NB4 (cell line): ENCODE measurements around the gene TMEM52B.

Experiments used
- DNase-seq: peaks from one replicate; pipeline ENCODE4 v3.0.0; 2010; ENCODE audit warnings: low read depth
- H3K4me3 ChIP-seq: one replicate; pipeline ENCODE4 v1.5.1; 2011; ENCODE audit warnings: mild to moderate bottlenecking, low read depth, low read length, moderate library complexity
- CTCF ChIP-seq: IDR thresholded peaks from one replicate; pipeline ENCODE4 v1.5.1; 2012; ENCODE audit warnings: low read depth, low read length
- MYC ChIP-seq: IDR thresholded peaks from 2 replicates; pipeline ENCODE4 v1.6.1; 2011; ENCODE audit warnings: low read depth, low read length
- POLR2A ChIP-seq: IDR thresholded peaks from 2 replicates; pipeline ENCODE4 v1.6.1; 2011; ENCODE audit warnings: mild to moderate bottlenecking; ENCODE audit not compliant: insufficient read length; ENCODE audit errors: extremely low read depth
- TF ChIP-seq, protein P1 (sequence below): IDR thresholded peaks from 2 replicates; pipeline ENCODE4 v1.6.1; 2011; ENCODE audit warnings: low read depth, low read length

TMEM52B gene

DNA sequence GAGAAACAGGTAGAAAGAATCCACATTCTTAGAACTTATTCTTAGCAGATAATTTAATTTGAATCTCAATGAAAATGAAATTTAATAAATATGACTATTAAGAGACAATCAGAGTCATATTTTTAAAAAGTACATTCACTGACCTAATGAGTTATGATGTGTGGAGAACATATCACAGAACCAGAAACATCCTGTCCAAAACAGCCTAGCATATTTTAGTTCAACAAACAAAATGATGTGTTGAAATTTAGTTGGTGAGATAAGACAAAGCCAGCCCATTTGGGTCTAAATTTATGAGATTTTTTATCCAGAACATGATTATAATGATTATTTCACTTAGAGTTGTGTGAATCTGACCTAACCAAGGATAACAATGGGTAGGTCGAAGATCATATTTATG is 59.7 kb downstream of the TMEM52B start:
- TF ChIP-seq, protein P1, sequence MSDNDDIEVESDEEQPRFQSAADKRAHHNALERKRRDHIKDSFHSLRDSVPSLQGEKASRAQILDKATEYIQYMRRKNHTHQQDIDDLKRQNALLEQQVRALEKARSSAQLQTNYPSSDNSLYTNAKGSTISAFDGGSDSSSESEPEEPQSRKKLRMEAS: no peak
- TF ChIP-seq CTCF (no peak), MYC (no peak), POLR2A (no peak)
- no peak for DNase-seq
- H3K4me3 ChIP-seq: no peak overlapping the region

GRCh38 chr12:10241290-10241689 is 62.5 kb downstream of the TMEM52B start:
- TF ChIP-seq MYC (no peak), POLR2A (no peak)
- TF ChIP-seq, protein P1: no peak
- no peak for DNase-seq
- no peak overlapping the region for H3K4me3 ChIP-seq
